HG03025 (cell line): Measurements from ENCODE around the gene ROBO1.

Source experiments
- ATAC-seq: cut with Tn5 transposase; IDR thresholded peaks from one replicate; pipeline ENCODE4 v1.9.1; 2021; ENCODE audit warnings: mild to moderate bottlenecking, moderate library complexity; ENCODE audit not compliant: unreplicated experiment, low FRiP score

ROBO1 gene

DNA sequence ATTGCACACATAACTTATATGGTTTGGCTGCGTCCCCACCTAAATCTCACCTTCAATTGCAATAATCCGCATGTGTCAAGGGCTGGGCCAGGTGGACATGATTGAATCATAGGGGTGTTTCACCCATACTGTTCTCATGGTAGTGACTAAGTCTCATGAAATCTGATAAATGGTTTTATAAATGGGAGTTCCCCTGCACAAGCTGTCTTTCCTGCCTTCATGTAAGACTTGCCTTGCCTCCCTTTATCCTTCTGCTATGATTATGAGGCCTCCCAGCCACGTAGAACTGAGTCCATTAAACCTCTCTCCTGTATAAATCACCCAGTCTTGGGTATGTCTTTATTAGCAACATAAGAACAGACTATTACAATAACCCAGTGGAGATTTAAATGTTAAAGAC is 653.9 kb downstream of the ROBO1 start:
- no peak for ATAC-seq

DNA sequence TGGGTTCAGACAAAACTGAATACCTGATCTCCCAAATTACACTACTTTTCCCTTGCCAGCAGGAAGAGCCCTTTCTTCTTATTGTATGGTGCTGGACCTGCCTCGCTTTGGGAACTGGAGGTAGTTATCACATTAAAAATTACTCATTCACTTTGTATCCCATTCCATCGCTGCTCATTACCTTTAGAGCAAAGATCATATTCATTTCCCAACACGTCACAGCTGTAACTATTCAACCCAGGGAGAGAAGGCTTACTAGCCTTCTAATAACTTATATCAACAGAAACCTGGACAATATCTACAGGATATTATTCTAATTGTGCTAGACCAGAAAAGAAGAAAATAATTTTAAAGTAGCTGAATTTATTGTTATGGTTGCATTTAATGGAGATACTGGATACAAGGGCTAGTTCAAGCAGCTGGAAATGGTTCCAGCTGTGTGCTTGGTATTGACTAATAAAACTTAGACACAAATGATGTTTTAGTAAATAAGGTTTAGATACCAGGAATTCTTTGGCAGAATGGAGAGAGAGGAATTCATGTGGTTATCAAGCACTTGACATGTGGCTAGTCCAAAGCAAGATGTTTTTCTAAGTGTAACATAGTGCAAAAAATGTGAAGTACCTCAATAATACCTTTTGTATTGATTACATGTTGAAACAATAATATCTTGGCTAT is 656.3 kb downstream of the ROBO1 start:
- no peak for ATAC-seq

DNA sequence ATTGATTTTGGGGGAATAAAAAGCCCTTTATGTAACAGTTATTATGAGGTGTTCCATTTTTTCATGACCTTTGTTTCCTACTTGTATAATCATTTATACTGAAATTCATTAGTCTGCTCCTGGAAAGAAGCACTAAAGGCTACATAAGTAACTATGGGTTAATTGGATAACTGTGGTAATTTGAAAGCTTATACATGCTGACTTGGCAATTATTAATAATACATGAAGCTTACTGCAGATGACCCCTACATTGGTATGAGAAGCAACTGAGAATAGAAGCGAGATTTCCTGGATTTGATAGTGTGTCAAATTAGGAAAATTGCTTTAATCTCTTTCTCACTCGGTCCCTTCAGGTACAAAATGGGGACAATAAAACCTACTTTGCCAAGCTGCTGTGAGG is 658.0 kb downstream of the ROBO1 start:
- no peak for ATAC-seq

- no peak for ATAC-seq
These were observed 664.5 kb downstream of the ROBO1 start for GRCh38 chr3:79103307-79103706.

- ATAC-seq, result no peak
These were observed 669.7 kb downstream of the ROBO1 start for GRCh38 chr3:79097964-79098660.

DNA sequence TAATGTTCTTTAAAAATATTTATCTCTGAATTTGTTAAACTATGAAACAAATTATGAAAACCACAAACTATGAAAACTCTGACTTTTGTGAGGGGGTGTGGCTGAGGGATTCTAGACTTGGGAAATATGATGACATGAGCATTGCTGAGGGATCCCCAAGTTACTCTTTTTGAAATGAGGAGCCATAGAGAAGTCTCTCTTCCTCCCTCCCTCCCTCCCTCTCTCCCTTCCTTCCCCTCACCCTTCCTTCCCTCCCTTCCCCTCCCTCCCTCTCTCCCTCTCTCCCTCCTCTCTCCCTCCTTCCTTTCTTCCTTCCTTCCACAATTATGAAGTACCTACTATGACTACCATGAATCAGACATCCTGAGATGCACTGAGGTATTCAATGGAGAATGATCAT is 673.1 kb downstream of the ROBO1 start:
- ATAC-seq, result no peak

GRCh38 chr3:79086514-79086913 is 681.3 kb downstream of the ROBO1 start:
- ATAC-seq, result peak; percentile 92

DNA sequence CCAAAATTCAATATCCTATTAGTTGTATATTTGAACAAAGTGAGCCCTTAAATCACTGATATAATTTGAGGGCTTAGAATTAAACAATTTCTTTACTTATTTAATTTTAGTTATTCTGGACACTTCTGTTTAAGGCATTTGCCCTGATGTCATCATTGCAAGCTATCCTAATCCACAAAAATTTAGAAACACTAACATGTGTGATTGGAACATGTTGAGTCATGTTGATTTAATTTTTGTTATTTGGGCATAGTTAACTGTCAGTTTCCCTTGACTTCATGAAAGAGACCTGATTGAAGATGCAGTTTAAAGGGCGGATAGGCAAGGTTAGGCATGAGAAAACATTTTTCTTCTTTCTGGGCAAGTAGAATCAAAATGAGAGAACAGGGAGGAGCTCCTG is 682.6 kb downstream of the ROBO1 start:
- no peak for ATAC-seq

- no peak for ATAC-seq
These were observed 686.5 kb downstream of the ROBO1 start for GRCh38 chr3:79081335-79081734.

DNA sequence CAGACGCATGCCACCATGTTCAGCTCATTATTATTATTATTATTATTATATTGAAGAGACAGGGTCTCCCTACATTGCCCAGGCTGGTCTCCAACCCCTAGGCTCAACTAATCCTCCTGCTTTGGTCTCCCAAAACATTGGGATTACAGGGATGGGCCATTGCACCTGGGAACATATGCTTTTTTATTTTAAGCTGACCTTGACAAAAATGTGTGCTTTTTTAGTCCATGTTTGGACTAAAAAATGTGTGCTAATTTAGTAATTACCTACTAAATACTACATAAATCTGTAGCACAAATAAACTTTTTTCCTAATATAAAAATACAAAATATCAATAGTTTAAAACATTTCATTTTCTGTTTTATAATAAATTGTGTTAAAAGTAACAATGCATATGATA is 693.2 kb downstream of the ROBO1 start:
- no peak for ATAC-seq

GRCh38 chr3:79067734-79068133 is 700.1 kb downstream of the ROBO1 start:
- no peak for ATAC-seq

- ATAC-seq, result no peak
These were observed 701.3 kb downstream of the ROBO1 start for GRCh38 chr3:79066481-79066880.

DNA sequence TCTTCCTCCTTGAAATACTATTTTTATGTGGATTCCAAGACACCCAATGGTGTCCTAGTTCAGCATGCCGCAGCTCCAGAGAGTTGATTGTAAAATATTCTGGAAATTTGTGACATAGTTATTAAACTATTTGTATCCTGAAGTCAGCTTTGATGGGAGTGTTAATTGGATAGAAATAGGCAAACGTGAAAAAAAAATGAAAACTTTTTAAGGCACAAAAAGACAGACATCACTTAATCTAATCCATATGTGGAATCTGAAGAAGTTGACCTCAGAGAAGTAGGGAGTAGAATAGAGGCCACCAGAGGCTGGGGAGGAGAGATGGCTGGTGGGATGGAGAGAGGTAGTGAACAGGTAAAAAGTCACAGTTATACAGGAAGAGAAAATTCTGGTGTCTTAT is 704.2 kb downstream of the ROBO1 start:
- ATAC-seq, result no peak

GRCh38 chr3:79057756-79058155 is 710.0 kb downstream of the ROBO1 start:
- no peak for ATAC-seq

DNA sequence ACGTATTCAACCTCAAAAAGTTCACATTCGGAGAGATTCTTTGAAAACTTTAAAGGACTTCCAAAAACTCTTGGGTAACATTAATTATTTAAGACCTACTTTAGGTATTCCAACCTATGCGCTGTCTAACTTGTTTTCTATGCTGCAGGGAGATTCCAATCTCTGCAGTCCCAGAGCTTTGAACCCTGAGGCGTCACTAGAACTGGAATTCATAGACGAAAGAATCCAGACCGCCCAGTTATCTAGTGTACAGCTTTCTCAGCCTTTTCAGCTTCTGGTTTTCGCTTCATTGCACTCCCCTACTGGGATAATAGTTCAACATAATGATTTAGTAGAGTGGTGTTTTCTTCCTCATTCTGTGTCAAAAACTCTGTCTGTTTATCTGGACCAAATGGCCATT is 711.3 kb downstream of the ROBO1 start:
- no peak for ATAC-seq

DNA sequence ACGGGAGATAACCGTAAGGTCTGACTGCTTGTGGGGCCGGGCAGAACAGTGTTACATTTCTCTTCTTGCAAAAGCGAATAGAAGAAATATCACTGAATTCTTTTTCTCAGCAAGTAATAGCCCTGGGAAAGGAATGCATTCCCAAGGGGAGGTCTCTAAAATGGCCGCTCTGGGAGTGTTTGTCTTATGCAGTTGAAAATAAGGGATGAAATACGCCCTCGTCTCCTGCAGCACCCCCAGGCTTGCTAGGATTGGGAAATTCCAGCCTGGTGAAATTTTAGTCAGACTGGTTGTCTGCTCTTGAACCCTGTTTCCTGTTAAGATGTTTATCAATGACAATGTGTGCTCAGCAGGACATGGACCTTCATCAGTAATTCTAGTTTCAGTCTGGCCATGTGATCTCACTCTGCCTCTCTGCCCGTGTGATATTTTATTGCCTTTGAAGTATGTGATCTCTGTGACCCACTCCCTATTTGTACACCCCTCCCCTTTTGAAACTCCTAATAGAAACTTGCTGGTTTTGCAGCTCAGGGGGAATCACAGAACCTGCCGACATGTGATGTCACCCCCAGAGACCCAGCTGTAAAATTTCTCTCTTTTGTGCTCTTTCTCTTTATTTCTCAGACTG is 715.6 kb downstream of the ROBO1 start:
- no peak for ATAC-seq

DNA sequence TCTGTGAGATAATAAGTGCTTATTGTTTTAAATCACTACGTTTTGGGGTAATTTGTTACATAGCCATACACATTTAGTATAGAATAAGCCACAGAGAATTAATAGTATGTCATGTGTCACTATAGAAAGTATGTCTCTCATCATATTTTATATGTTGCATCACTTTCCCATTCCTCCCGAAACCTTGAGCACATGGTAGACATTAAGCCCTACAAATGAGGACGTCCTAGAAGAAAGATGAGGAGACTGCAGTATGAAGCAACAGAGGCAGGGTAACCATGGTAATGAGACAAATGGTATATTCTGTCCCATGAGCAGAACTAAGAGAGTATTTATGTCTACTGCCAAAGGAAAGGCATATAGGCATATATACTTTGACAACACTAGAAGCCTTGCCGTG is 720.2 kb downstream of the ROBO1 start:
- no peak for ATAC-seq

DNA sequence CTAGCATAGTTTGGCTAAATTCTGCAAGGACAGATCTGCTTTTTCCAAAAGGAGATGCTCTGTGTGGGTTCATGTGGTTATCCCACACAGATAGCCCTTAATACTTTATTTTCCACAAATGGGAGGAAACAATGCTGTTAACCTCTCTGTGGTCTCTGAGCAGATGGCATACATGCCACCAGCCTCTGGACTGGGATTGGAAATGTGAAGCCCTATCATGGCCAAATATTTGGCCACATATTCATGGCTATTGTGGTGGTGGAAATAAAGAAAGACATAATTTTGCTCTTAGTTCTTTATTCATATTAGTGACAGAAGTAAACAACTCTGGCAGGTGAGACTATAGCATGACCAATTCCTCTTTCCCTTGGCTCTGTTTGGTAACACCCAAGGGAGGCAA is 726.2 kb downstream of the ROBO1 start:
- no peak for ATAC-seq

GRCh38 chr3:79040701-79041100 is 727.1 kb downstream of the ROBO1 start:
- no peak for ATAC-seq

GRCh38 chr3:79040091-79040490 is 727.7 kb downstream of the ROBO1 start:
- ATAC-seq, result no peak

- no peak for ATAC-seq
These were observed 728.6 kb downstream of the ROBO1 start for GRCh38 chr3:79039192-79039591.

DNA sequence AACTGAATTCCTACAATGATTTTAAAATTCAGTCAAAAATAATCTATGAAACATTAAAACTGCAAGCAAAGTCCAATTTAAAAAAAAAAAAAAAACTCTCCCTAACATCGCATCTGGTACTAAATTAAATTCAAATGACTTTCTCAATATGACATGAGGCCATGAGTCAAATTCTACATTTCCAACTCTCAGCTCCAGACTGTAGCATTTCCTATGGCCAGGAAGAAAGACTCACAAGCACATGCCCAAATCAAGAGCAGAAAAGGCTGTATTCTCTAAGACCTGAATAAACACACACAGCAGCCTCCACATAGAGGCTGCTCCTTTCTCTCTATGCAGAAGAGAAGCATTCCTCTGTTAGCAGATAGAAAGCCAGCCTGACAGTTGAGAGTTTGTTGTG is 729.2 kb downstream of the ROBO1 start:
- ATAC-seq, result no peak
